HCT116 (cell line): ENCODE data around the gene NANOS1. TPM values are rescaled to one million over a fixed set of nuclear protein-coding genes. Genes with fewer than 3 reads are reported as not detected.

Experiments used
- ATF3 ChIP-seq: IDR thresholded peaks from 2 replicates; pipeline ENCODE4 v1.6.1; 2012
- CEBPB ChIP-seq: IDR thresholded peaks from 2 replicates; pipeline ENCODE4 v1.6.1; 2012; ENCODE audit warnings: low read depth
- CTCF ChIP-seq, 3 experiments: fragments of 200-600 bp in 1 of 3; sonication (generic) in 1 of 3; IDR thresholded peaks in 2 of 3; conservative IDR thresholded peaks in 1 of 3; 2 replicates each; pipeline ENCODE4 v1.5.1; 2012 to 2017; ENCODE audit warnings: low read depth in 2 of 3, low read length in 2 of 3, antibody characterized with exemption in 1 of 3, borderline replicate concordance in 1 of 3, control low read depth in 1 of 3, mild to moderate bottlenecking in 1 of 3, mixed read lengths in 1 of 3, mixed run types in 1 of 3, moderate library complexity in 1 of 3; ENCODE audit not compliant: insufficient read depth in 1 of 3
- JUND ChIP-seq: IDR thresholded peaks from 2 replicates; pipeline ENCODE4 v1.6.1; 2012
- POLR2A ChIP-seq: IDR thresholded peaks from 2 replicates; pipeline ENCODE4 v1.7.0; 2011; ENCODE audit warnings: borderline replicate concordance; ENCODE audit not compliant: insufficient read depth, insufficient read length; ENCODE audit errors: extremely low read depth
- REST ChIP-seq: IDR thresholded peaks from 2 replicates; pipeline ENCODE4 v1.6.1; 2012; ENCODE audit warnings: low read depth
- SIN3A ChIP-seq: IDR thresholded peaks from 2 replicates; pipeline ENCODE4 v1.6.1; 2012; ENCODE audit warnings: low read depth
- SP1 ChIP-seq: IDR thresholded peaks from 2 replicates; pipeline ENCODE4 v1.6.1; 2012; ENCODE audit warnings: low read depth
- TCF7L2 ChIP-seq: IDR thresholded peaks from 2 replicates; pipeline ENCODE4 v1.7.0; 2011; ENCODE audit warnings: borderline replicate concordance, inconsistent platforms; ENCODE audit not compliant: insufficient read depth, insufficient read length; ENCODE audit errors: extremely low read depth
- YY1 ChIP-seq: IDR thresholded peaks from 2 replicates; pipeline ENCODE4 v1.6.1; 2011; ENCODE audit warnings: low read length, low read depth, moderate library complexity, mild to moderate bottlenecking; ENCODE audit not compliant: insufficient replicate concordance; ENCODE audit errors: extremely low read depth
- total RNA-seq: library from RNA; stranded (reverse); gene quantifications from one replicate; pipeline ENCODE4 v1.2.1, GENCODE V29; 2021; ENCODE audit not compliant: unreplicated experiment

Gene NANOS1
- total RNA-seq, 1 experiment from 2014 or later, result 1.5 TPM

GRCh38 chr10:119079599-119080520 lies 50.3 kb downstream of the NANOS1 start (continued):
- TF ChIP-seq CTCF (IDR thresholded peaks at IDR 0.05 in 2 of 3, conservative IDR thresholded peaks at IDR 0.05 in 1 of 3; ENCODE audit: borderline replicate concordance in 1 of 3, insufficient read depth in 1 of 3, low read depth in 2 of 3, low read length in 2 of 3), result no peak
- no peak for TF ChIP-seq SP1
- no peak for TF ChIP-seq POLR2A
- TF ChIP-seq SIN3A, result no peak; the same call in 1 of the 2 replicates
- TF ChIP-seq ATF3, result no peak
- no peak for TF ChIP-seq TCF7L2
- TF ChIP-seq CEBPB, result no peak
- no peak for TF ChIP-seq REST
- TF ChIP-seq JUND, result no peak
- peak; percentile 87 for TF ChIP-seq YY1
- TF ChIP-seq, all 23 proteins: peak for 4
